K562 (cell line): ENCODE data around the gene FABP3.

Experiments
- ATF2 ChIP-seq: sonication (generic); formaldehyde crosslinking; IDR thresholded peaks from 2 replicates; pipeline ENCODE4 v1.8.1; 2022; ENCODE audit warnings: missing genetic modification reagents
- BRCA1 ChIP-seq, 2 experiments: fragments of 450-650 bp in 1 of 2; sonication (generic) in 1 of 2; formaldehyde crosslinking in 1 of 2; IDR thresholded peaks; 2 replicates each; pipeline versions ENCODE4 v1.5.0 to v1.6.1; 2017 to 2020; ENCODE audit warnings: mild to moderate bottlenecking in 1 of 2, missing genetic modification reagents in 1 of 2
- E2F6 ChIP-seq, 2 experiments: IDR thresholded peaks; 2 replicates each; pipeline ENCODE4 v1.6.1; 2011; ENCODE audit warnings: borderline replicate concordance in 1 of 2, control low read depth in 1 of 2, low read depth in 1 of 2, low read length in 1 of 2, mild to moderate bottlenecking in 1 of 2, mixed read lengths in 1 of 2, moderate library complexity in 1 of 2; ENCODE audit not compliant: insufficient read depth in 1 of 2, insufficient read length in 1 of 2, poor library complexity in 1 of 2, severe bottlenecking in 1 of 2; ENCODE audit errors: extremely low read depth in 1 of 2
- FOXM1 ChIP-seq, 2 experiments: fragments of 450-650 bp in 1 of 2; sonication (generic) in 1 of 2; formaldehyde crosslinking in 1 of 2; IDR thresholded peaks; 2 replicates each; pipeline versions ENCODE4 v1.6.1 to v1.9.0; 2017 to 2022; ENCODE audit warnings: low read depth in 2 of 2, mild to moderate bottlenecking in 2 of 2, missing genetic modification reagents in 1 of 2, moderate library complexity in 1 of 2
- MYC ChIP-seq, 2 experiments: fragments of 250-450 bp in 1 of 2; sonication (Bioruptor Pico) in 1 of 2; IDR thresholded peaks; 2 replicates each; pipeline versions ENCODE4 v1.5.1 to v1.6.1; 2012 to 2021; ENCODE audit warnings: low read depth in 2 of 2, borderline replicate concordance in 1 of 2, improper control_type of control experiment in 1 of 2, low read length in 1 of 2, mild to moderate bottlenecking in 1 of 2, moderate library complexity in 1 of 2
- PHF21A ChIP-seq: fragments of 450-650 bp; IDR thresholded peaks from 2 replicates; pipeline ENCODE4 v1.6.1; 2017; ENCODE audit warnings: low read depth, borderline replicate concordance
- POLR2AphosphoS2 ChIP-seq: IDR thresholded peaks from 2 replicates; pipeline ENCODE4 v1.6.1; 2012; ENCODE audit warnings: low read length, improper control_type of control experiment
- RFX5 ChIP-seq: IDR thresholded peaks from 2 replicates; pipeline ENCODE4 v1.6.1; 2011; ENCODE audit warnings: low read depth, mild to moderate bottlenecking, improper control_type of control experiment, low read length
- SAP30 ChIP-seq: fragments of 200-600 bp; sonication (generic); IDR thresholded peaks from 2 replicates; pipeline ENCODE4 v1.6.1; 2012; ENCODE audit warnings: borderline replicate concordance, low read depth, mild to moderate bottlenecking, moderate library complexity, low read length, control low read depth, inconsistent platforms; ENCODE audit not compliant: insufficient read depth, poor library complexity, severe bottlenecking
- YY1 ChIP-seq, 3 experiments: IDR thresholded peaks; 2 replicates each; pipeline ENCODE4 v1.6.1; 2011; ENCODE audit warnings: low read length in 2 of 3, mild to moderate bottlenecking in 2 of 3, moderate library complexity in 2 of 3, borderline replicate concordance in 1 of 3, control low read depth in 1 of 3, low read depth in 1 of 3; ENCODE audit not compliant: insufficient read depth in 3 of 3, insufficient replicate concordance in 2 of 3, control insufficient read depth in 1 of 3, insufficient read length in 1 of 3; ENCODE audit errors: extremely low read depth in 1 of 3
- ZFP36 ChIP-seq: fragments of 150-350 bp; IDR thresholded peaks from 2 replicates; pipeline ENCODE4 v1.6.1; 2018; ENCODE audit warnings: low read length, low read depth; ENCODE audit not compliant: partially characterized antibody
- TF ChIP-seq, protein P1 (sequence below), 2 experiments: fragments of 450-650 bp in 1 of 2; sonication (generic) in 1 of 2; formaldehyde crosslinking in 1 of 2; IDR thresholded peaks in 1 of 2; conservative IDR thresholded peaks in 1 of 2; 2 replicates each; pipeline versions ENCODE4 v1.6.1 to v1.8.1; 2016 to 2023; ENCODE audit warnings: mild to moderate bottlenecking in 2 of 2, moderate library complexity in 2 of 2, inconsistent platforms in 1 of 2, missing genetic modification reagents in 1 of 2

DNA sequence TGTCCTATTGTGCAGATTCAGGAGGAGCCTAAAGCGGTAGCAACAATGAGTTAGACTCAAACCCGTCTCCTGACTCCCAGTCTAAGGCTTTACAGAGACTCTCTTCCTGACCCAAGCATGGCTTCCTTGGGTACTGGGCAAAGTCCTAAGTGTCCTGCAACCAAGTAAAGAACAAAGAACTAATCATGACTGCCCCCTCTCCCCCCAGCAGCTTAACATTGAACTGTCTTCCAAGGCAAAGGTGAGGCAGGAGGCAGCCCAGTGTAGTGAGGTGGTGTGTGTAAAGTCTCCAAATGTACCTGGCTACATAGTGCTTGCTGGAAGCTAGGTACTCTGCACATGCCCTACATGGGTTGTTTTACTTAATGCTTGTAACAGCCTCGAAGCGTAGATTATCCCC, 2.3 kb downstream of the FABP3 start:
- TF ChIP-seq E2F6 (IDR thresholded peaks at IDR 0.05; ENCODE audit: borderline replicate concordance in 1 of 2, extremely low read depth in 1 of 2, insufficient read depth in 1 of 2, insufficient read length in 1 of 2, low read depth in 1 of 2, low read length in 1 of 2, poor library complexity in 1 of 2, severe bottlenecking in 1 of 2) = no peak
- TF ChIP-seq SAP30 = no peak
- TF ChIP-seq YY1 (IDR thresholded peaks at IDR 0.05; ENCODE audit: borderline replicate concordance in 1 of 3, control insufficient read depth in 1 of 3, extremely low read depth in 1 of 3, insufficient read depth in 3 of 3, insufficient read length in 1 of 3, insufficient replicate concordance in 2 of 3, low read depth in 1 of 3, low read length in 2 of 3) = no peak
- TF ChIP-seq POLR2AphosphoS2 = no peak; the same call in 1 of the 2 replicates
- TF ChIP-seq, protein P1, sequence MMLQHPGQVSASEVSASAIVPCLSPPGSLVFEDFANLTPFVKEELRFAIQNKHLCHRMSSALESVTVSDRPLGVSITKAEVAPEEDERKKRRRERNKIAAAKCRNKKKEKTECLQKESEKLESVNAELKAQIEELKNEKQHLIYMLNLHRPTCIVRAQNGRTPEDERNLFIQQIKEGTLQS (IDR thresholded peaks at IDR 0.05) = no peak
- TF ChIP-seq, protein P1 (CRISPR knock-in tag; conservative IDR thresholded peaks at IDR 0.05) = no peak
- TF ChIP-seq ATF2 (CRISPR knock-in tag) = no peak
- no peak for TF ChIP-seq FOXM1 (IDR thresholded peaks at IDR 0.05; ENCODE audit: low read depth)
- no peak for TF ChIP-seq FOXM1 (CRISPR knock-in tag; IDR thresholded peaks at IDR 0.05; ENCODE audit: low read depth)
- TF ChIP-seq MYC (IDR thresholded peaks at IDR 0.05; ENCODE audit: low read depth, low read length) = no peak
- no peak for TF ChIP-seq MYC (CRISPR knock-in tag; IDR thresholded peaks at IDR 0.05; ENCODE audit: borderline replicate concordance, low read depth)
- TF ChIP-seq RFX5 = no peak
- TF ChIP-seq ZFP36 = no peak
- no peak for TF ChIP-seq BRCA1 (IDR thresholded peaks at IDR 0.05)
- no peak for TF ChIP-seq BRCA1 (CRISPR knock-in tag; IDR thresholded peaks at IDR 0.05)
- no peak for TF ChIP-seq PHF21A
